ENCODE results near the gene DNAAF5. TPM values are rescaled to one million over a fixed set of nuclear protein-coding genes. Genes with fewer than 3 reads are reported as not detected.

Gene DNAAF5
- total and polyA plus RNA-seq, 2 of the 4 experiments (the other 2 are of a cell fraction): 12.4 to 32.6 TPM

- Histone ChIP-seq H3K4me3 (ENCODE audit: insufficient read depth, low read depth, low read length) (peak within 1 kb of the TSS; percentile 75), H4K20me1 (ENCODE audit: insufficient read depth, low read length) (peaks cover 3% of the 10 kb centered on the region), H3K9me1 (ENCODE audit: insufficient read depth, low read length) (peaks cover 2% of the 10 kb centered on the region; the same call in 1 of the 2 replicates), H4K5ac (ENCODE audit: low read depth, low read length) (peak within 1 kb of the TSS; percentile 90), H3K23ac (ENCODE audit: low read depth, low read length) (peak within 1 kb of the TSS; percentile 80; the same call in 1 of the 2 replicates), H3K27ac (ENCODE audit: insufficient read depth, low read length) (peak within 1 kb of the TSS; percentile 68), H3K9me3 (ENCODE audit: control insufficient read depth, insufficient read depth, low read length) (no peaks in the 10 kb centered on the region), H3K27me3 (ENCODE audit: control insufficient read depth, insufficient read depth, low read length) (no peaks in the 10 kb centered on the region), H3K18ac (ENCODE audit: low read depth, low read length) (no peak within 1 kb of the TSS), H3K79me1 (ENCODE audit: low read depth in 1 of 2, low read length in 2 of 2) (peaks cover 20 to 60% of the 10 kb centered on the region in 2 experiments), H2AFZ (replicated peaks; ENCODE audit: low read length, poor library complexity) (peak within 1 kb of the TSS; percentile 96), H2BK120ac (ENCODE audit: low read depth, low read length) (peak within 1 kb of the TSS; percentile 14; the same call in 1 of the 2 replicates), H4K8ac (ENCODE audit: low read depth in 2 of 2, low read length in 2 of 2) (peak within 1 kb of the TSS; percentile 80 to 97), H3K56ac (ENCODE audit: extremely low read depth, insufficient read depth, low read length) (no peak within 1 kb of the TSS), H2BK5ac (ENCODE audit: low read depth, low read length, poor library complexity, severe bottlenecking) (peak within 1 kb of the TSS; percentile 64), H4K91ac (ENCODE audit: insufficient read depth, low read depth, low read length) (peak within 1 kb of the TSS; percentile 66), H3K4me2 (ENCODE audit: low read depth, low read length) (peak within 1 kb of the TSS; percentile 96), H2BK20ac (ENCODE audit: low read depth, low read length) (no peak within 1 kb of the TSS), H2AK9ac (replicated peaks; ENCODE audit: low read depth, low read length, poor library complexity) (peak within 1 kb of the TSS; percentile 92), H3K9ac (ENCODE audit: low read depth, low read length) (peak within 1 kb of the TSS; percentile 91), H3K4ac (ENCODE audit: low read depth, low read length) (peak within 1 kb of the TSS; percentile 91), H2AK5ac (ENCODE audit: low read depth, low read length) (peak within 1 kb of the TSS; percentile 94), H3K4me1 (ENCODE audit: control insufficient read depth, insufficient read depth, low read length) (peaks cover 17% of the 10 kb centered on the region), H3K36me3 (ENCODE audit: control insufficient read depth, insufficient read depth, low read length) (peaks cover 20% of the 10 kb centered on the region), H2BK15ac (ENCODE audit: low read depth, low read length) (no peak within 1 kb of the TSS), H3K14ac (replicated peaks; ENCODE audit: low read depth, low read length) (peak within 1 kb of the TSS; percentile 64)
- no peak for TF ChIP-seq RFX5 (IDR thresholded peaks at IDR 0.05; ENCODE audit: low read depth, low read length)
- no peak for TF ChIP-seq NFE2L2 (IDR thresholded peaks at IDR 0.05; ENCODE audit: low read depth, low read length)
- TF ChIP-seq CEBPB (IDR thresholded peaks at IDR 0.05; ENCODE audit: low read depth, low read length): no peak
- TF ChIP-seq MAZ (IDR thresholded peaks at IDR 0.05; ENCODE audit: borderline replicate concordance, low read depth, low read length): no peak
- DNase-seq: no peak
- in situ Hi-C loops (cut with MboI; ENCODE audit: low sequenced_read_pairs) (no loop called here), dilution Hi-C loops (cut with HindIII; ENCODE audit: low sequenced_read_pairs, unreplicated experiment) (no loop called here), intact Hi-C loops (cut with micrococcal nuclease) (loop anchor here (5.0 kb wide), 2 partner anchors 210 to 395 kb away; partner anchors contain the start of gene PDGFA)
- ATAC-seq (ENCODE audit: low read depth): peak; percentile 59
- ChIA-PET POLR2A (ENCODE audit: unreplicated experiment) (no interaction called here), CTCF (no interaction called here)
- WGBS, 2 experiments (ENCODE audit: extremely low coverage in 2 of 2, insufficient read length in 1 of 2): 1% methylated on average over 18 of the region's 66 CpGs; no CpG with 5 or more reads in 1 of the 2 experiments
- no TSS peak for BruUV-seq (replicated peaks)
Measured at GRCh38 chr7:727104-727805, 756 bp downstream of the DNAAF5 start, which contains the start of gene PRKAR1B. TSS of gene PRKAR1B (minus strand) at chr7:727281. CDS start at chr7:711505, 15,776 bp downstream.
